ENCODE data around the gene EGFL7. TPM values are rescaled to one million over a fixed set of nuclear protein-coding genes. Genes with fewer than 3 reads are reported as not detected.

EGFL7 gene
- total RNA-seq, 1 donor from 2014 or later = 16.5 TPM

DNA sequence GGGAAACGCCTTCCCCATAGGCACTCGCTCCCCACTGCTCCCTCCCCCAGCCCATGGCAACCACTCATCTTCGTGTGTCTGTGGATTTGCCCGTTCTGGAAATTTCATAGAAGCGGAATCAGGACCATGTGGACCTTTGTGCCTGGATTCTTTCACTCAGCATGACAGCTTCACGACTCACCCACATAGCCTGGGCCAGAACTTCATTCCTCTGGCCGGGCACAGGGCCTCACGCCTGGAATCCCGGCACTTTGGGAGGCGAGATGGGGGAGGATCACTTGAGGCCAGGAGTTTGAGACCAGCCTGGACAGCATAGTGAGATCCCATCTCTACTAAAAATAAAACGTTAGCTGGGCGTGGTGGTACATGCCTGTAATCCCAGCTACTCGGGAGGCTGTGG is 37.6 kb downstream of the EGFL7 start:
- Mint-ChIP-seq H3K27me3 (ENCODE audit: insufficient read depth, low read depth) (peaks cover 22% of the 10 kb centered on the region), H3K9me3 (no peaks in the 10 kb centered on the region), H3K27ac (no peak overlapping the region), H3K36me3 (no peaks in the 10 kb centered on the region), H3K4me1 (peaks cover 27% of the 10 kb centered on the region), H3K4me3 (peak overlapping the region; percentile 15)
- Histone ChIP-seq H4K20me1 (ENCODE audit: low read depth) (no peaks in the 10 kb centered on the region), H3K27me3 (peaks cover 19% of the 10 kb centered on the region), H3K4me2 (no peak overlapping the region), H3F3A (ENCODE audit: low read depth) (no peaks in the 10 kb centered on the region), H2AFZ (replicated peaks) (no peak overlapping the region), H3K4me1 (no peaks in the 10 kb centered on the region), H3K79me2 (ENCODE audit: low read depth) (no peaks in the 10 kb centered on the region), H3K27ac (no peak overlapping the region), H3K36me3 (no peaks in the 10 kb centered on the region), H3K9ac (no peak overlapping the region), H3K9me3 (ENCODE audit: low read depth) (no peaks in the 10 kb centered on the region), H3K4me3 (no peak overlapping the region)
- DNase-seq (ENCODE audit: low spot score) = no peak
- TF ChIP-seq, protein P1, sequence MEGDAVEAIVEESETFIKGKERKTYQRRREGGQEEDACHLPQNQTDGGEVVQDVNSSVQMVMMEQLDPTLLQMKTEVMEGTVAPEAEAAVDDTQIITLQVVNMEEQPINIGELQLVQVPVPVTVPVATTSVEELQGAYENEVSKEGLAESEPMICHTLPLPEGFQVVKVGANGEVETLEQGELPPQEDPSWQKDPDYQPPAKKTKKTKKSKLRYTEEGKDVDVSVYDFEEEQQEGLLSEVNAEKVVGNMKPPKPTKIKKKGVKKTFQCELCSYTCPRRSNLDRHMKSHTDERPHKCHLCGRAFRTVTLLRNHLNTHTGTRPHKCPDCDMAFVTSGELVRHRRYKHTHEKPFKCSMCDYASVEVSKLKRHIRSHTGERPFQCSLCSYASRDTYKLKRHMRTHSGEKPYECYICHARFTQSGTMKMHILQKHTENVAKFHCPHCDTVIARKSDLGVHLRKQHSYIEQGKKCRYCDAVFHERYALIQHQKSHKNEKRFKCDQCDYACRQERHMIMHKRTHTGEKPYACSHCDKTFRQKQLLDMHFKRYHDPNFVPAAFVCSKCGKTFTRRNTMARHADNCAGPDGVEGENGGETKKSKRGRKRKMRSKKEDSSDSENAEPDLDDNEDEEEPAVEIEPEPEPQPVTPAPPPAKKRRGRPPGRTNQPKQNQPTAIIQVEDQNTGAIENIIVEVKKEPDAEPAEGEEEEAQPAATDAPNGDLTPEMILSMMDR (IDR thresholded peaks at IDR 0.05) = no peak

DNA sequence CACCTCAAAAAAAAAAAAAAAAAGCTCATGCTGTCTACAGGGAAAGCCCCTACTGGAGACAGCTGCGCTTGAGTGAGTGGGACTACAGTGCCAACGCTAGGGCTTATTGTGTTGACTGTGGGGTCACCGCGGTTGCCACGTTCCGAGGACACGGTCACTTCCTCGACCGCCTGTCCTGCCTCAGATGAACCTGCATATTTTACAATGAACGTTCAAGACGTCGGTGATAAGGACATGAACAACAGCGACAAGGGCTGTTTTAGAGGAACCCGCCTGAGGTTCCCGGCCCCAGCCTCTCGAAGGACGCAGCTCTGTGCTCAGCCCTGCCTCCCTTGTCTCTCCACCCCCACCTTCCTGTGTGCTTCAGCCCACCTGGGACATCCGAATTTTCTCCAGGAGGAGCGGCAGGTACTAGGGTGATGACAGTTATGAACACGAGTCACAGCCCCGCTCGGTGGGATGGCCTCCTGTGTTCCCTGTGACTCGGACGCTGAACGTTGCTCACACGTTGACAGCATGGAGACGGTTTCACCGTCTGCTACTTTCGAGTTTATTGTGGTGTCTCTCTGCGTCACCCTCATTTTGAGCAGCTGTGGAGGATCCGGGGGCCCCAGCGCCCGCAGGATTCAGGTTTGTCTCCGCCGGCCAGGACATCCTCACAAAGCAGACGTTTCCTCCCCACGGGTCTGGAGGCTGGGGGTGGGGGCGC is 38.4 kb downstream of the EGFL7 start:
- no peaks in the 10 kb centered on the region for H3K9me3 ChIP-seq (ENCODE audit: low read depth)
- H3K4me2 ChIP-seq = no peak overlapping the region
- H3K4me3 Mint-ChIP-seq = no peak overlapping the region
- H3K4me1 ChIP-seq = no peaks in the 10 kb centered on the region
- no peak overlapping the region for H3K27ac ChIP-seq
- no peaks in the 10 kb centered on the region for H4K20me1 ChIP-seq (ENCODE audit: low read depth)
- H3K27ac Mint-ChIP-seq = no peak overlapping the region
- TF ChIP-seq EZH2phosphoT487 (IDR thresholded peaks at IDR 0.05) (no peak), EZH2 (IDR thresholded peaks at IDR 0.05) (no peak)
- TF ChIP-seq, protein P1 (IDR thresholded peaks at IDR 0.05) = no peak
- no peaks in the 10 kb centered on the region for H3K79me2 ChIP-seq (ENCODE audit: low read depth)
- H3K27me3 Mint-ChIP-seq (ENCODE audit: insufficient read depth, low read depth) = peaks cover 25% of the 10 kb centered on the region
- H3K27me3 ChIP-seq = peaks cover 19% of the 10 kb centered on the region
- H3K36me3 ChIP-seq = no peaks in the 10 kb centered on the region
- H3K9me3 Mint-ChIP-seq = no peaks in the 10 kb centered on the region
- H3K4me3 ChIP-seq = no peak overlapping the region
- peak overlapping the region; percentile 73 for H2AFZ ChIP-seq (replicated peaks)
- no peak for DNase-seq (ENCODE audit: low spot score)
- H3K4me1 Mint-ChIP-seq = peaks cover 27% of the 10 kb centered on the region
- H3F3A ChIP-seq (ENCODE audit: low read depth) = no peaks in the 10 kb centered on the region
- H3K9ac ChIP-seq = no peak overlapping the region
- H3K36me3 Mint-ChIP-seq = no peaks in the 10 kb centered on the region

DNA sequence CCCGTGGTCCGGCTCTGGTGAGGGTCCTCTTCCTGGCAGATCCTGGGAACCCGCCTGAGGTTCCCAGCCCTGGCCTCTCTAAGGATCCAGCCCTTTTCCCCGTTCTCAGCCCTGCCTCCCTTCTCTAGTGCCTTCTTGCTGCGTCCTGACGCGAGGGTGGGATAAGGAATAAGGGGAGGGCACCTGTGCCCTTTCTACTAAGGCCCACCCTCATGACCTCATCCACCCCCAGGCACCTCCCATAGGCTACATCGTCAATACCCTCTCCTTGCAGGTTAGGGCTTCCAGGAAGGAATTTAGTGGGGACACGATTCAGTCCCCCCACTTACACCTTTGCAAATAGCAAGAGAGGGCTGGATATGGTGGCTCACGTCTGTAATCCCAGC is 38.9 kb downstream of the EGFL7 start:
- Histone ChIP-seq H3K27me3 (peaks cover 19% of the 10 kb centered on the region), H4K20me1 (ENCODE audit: low read depth) (no peaks in the 10 kb centered on the region)

More for the DNA sequence above, 38.9 kb downstream of the EGFL7 start:
- Histone ChIP-seq H3K4me1 (no peaks in the 10 kb centered on the region), H2AFZ (replicated peaks) (peak overlapping the region; percentile 73), H3K27ac (no peak overlapping the region), H3K4me3 (no peak overlapping the region), H3K36me3 (no peaks in the 10 kb centered on the region), H3K4me2 (no peak overlapping the region), H3K9me3 (ENCODE audit: low read depth) (no peaks in the 10 kb centered on the region), H3F3A (ENCODE audit: low read depth) (no peaks in the 10 kb centered on the region), H3K79me2 (ENCODE audit: low read depth) (no peaks in the 10 kb centered on the region), H3K9ac (no peak overlapping the region)
- no peaks in the 10 kb centered on the region for H3K9me3 Mint-ChIP-seq
- H3K27me3 Mint-ChIP-seq (ENCODE audit: insufficient read depth, low read depth) = peaks cover 25% of the 10 kb centered on the region
- peaks cover 27% of the 10 kb centered on the region for H3K4me1 Mint-ChIP-seq
- no peaks in the 10 kb centered on the region for H3K36me3 Mint-ChIP-seq
- TF ChIP-seq EZH2phosphoT487 (IDR thresholded peaks at IDR 0.05) = no peak
- TF ChIP-seq, protein P1 (IDR thresholded peaks at IDR 0.05) = no peak
- no peak overlapping the region for H3K4me3 Mint-ChIP-seq
- no peak for DNase-seq (ENCODE audit: low spot score)
- no peak overlapping the region for H3K27ac Mint-ChIP-seq
